ENCODE data around the gene SLC9A9. TPM values are rescaled to one million over a fixed set of nuclear protein-coding genes. Genes with fewer than 3 reads are reported as not detected.

SLC9A9 gene
- total RNA-seq, 1 donor from 2014 or later = 4.9 TPM

DNA sequence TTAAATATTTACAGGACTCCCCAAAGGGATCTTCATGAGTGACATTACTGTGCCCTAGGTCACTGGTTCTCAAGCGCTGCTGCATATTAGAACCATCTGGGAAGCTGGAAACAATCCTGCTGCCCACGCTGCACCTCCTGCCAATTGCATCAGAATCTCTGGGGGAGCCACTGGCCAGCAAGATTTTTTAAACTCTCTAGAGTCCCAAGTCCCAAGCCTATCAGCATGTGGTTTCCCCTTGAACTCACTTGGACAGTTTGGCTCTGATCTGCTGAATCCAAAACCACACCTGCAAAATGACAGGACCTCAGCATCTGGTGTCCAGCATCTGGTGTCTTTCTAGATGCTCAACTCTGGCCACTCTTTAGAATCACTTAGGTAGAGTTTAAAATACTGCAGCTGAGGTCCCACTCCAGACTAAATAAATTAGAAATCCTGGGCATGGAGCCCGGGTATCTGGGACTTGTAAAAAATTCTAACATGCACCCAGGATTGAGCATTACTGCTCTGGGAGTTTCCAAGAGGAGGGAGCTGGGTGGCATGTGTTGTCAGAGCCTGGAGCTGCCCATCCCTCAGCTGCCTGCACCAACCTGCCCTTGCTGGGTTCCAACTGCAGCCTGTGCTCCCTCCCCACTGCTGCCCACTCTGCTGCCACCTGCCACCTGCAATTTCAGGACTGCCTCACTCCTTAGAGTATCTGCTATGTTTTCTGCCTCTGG lies 311.3 kb downstream of the SLC9A9 start:
- no peaks in the 10 kb centered on the region for H3K36me3 ChIP-seq
- peak overlapping the region; percentile 51 for H3K27ac ChIP-seq (replicated peaks)
- H3K4me3 ChIP-seq = no peak overlapping the region
- DNase-seq = peak; percentile 39
- H3K9me3 ChIP-seq (replicated peaks) = no peaks in the 10 kb centered on the region
- intact Hi-C loops (cut with micrococcal nuclease) = no loop called here
- TF ChIP-seq, protein P1, sequence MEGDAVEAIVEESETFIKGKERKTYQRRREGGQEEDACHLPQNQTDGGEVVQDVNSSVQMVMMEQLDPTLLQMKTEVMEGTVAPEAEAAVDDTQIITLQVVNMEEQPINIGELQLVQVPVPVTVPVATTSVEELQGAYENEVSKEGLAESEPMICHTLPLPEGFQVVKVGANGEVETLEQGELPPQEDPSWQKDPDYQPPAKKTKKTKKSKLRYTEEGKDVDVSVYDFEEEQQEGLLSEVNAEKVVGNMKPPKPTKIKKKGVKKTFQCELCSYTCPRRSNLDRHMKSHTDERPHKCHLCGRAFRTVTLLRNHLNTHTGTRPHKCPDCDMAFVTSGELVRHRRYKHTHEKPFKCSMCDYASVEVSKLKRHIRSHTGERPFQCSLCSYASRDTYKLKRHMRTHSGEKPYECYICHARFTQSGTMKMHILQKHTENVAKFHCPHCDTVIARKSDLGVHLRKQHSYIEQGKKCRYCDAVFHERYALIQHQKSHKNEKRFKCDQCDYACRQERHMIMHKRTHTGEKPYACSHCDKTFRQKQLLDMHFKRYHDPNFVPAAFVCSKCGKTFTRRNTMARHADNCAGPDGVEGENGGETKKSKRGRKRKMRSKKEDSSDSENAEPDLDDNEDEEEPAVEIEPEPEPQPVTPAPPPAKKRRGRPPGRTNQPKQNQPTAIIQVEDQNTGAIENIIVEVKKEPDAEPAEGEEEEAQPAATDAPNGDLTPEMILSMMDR (IDR thresholded peaks at IDR 0.05; ENCODE audit: borderline replicate concordance) = no peak
- peaks cover 10% of the 10 kb centered on the region for H3K4me1 ChIP-seq
- H3K27me3 ChIP-seq (ENCODE audit: low read depth) = no peaks in the 10 kb centered on the region

DNA sequence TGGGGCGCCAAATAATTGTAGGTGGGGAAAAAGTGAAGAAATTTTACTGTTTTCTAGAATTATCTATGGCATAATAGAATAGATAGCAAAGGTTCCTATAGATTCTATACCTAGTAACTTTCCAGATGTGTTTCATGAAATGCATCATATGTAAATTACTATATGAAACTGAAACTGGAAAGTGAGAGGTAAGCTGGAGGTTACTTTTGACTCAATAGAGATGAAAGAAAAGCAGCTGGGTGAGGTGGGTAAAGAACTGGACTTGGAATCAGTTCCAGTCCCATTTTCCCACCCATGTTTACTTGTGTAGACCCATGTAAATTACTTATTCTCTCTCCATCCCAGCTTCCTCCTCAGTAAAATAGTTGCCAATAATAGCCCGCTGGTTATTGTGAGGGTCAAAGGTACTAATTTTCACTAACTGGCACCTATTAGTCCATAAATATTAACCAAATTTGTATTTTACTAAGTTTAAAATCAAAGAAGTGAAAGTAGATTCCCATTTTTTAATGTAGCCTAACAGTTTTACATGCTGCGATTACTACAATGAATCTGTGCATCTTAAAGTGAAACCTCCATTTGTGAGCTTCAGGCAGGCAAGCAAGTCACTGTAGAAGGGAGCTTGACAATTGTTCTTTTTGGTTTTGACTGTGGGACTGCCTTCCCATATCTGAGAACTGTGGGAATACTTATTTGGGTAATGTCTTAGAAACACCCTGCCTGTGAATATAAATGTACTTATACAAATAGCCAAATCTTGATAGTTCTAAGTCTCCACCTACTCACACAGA lies 312.1 kb downstream of the SLC9A9 start:
- H3K4me3 ChIP-seq = no peak overlapping the region
- no peaks in the 10 kb centered on the region for H3K9me3 ChIP-seq (replicated peaks)
- no peaks in the 10 kb centered on the region for H3K36me3 ChIP-seq
- H3K27ac ChIP-seq (replicated peaks) = peak overlapping the region; percentile 15
- intact Hi-C loops (cut with micrococcal nuclease) = no loop called here
- TF ChIP-seq, protein P1 (IDR thresholded peaks at IDR 0.05; ENCODE audit: borderline replicate concordance) = no peak
- H3K4me1 ChIP-seq = peaks cover 10% of the 10 kb centered on the region
- H3K27me3 ChIP-seq (ENCODE audit: low read depth) = no peaks in the 10 kb centered on the region
- no peak for DNase-seq

DNA sequence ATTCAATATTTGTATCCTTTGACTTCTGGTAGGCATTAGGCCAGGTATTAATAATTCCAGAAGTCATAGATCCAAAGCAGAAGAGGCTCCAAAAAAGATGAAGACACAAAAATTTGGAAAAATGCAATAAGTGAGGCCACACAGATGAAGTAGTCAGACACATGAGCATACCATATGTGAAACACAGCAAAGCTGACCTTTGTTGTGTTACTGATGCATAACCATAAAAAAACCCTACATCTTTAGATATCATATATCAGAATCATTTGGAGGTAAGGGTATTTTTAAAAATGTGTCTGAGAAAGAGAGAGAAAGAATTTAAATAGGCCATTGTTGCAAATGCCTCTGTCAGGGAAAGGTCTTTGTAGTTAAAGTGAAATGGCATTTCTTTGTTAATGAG lies 314.9 kb downstream of the SLC9A9 start:
- no peak for DNase-seq
- H3K27me3 ChIP-seq (ENCODE audit: low read depth) = no peaks in the 10 kb centered on the region
- H3K4me1 ChIP-seq = peaks cover 8% of the 10 kb centered on the region
- TF ChIP-seq, protein P1 (IDR thresholded peaks at IDR 0.05; ENCODE audit: borderline replicate concordance) = no peak
- no peaks in the 10 kb centered on the region for H3K36me3 ChIP-seq
- intact Hi-C loops (cut with micrococcal nuclease) = no loop called here
- H3K27ac ChIP-seq (replicated peaks) = no peak overlapping the region
- no peak overlapping the region for H3K4me3 ChIP-seq
- H3K9me3 ChIP-seq (replicated peaks) = no peaks in the 10 kb centered on the region

DNA sequence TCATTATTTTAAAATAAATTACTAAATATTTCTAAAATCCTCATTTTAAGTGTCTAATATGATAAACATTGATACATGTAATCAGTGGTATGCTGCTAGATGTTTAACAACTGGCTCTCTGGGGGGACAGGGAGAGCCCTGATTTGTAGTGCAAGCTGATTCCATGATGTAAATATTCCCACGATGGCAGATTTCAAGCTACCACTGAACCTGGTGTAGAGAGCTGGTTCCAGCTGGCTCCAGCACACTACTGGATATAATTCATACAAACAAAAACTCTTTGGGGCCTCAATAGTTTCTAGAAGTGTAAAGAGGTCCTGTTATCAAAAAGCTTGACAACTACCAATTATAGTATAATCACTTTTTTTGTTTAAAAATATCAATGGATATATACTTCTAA lies 316.2 kb downstream of the SLC9A9 start:
- DNase-seq = no peak
- H3K9me3 ChIP-seq (replicated peaks) = no peaks in the 10 kb centered on the region
- H3K4me3 ChIP-seq = no peak overlapping the region
- H3K27me3 ChIP-seq (ENCODE audit: low read depth) = no peaks in the 10 kb centered on the region
- intact Hi-C loops (cut with micrococcal nuclease) = no loop called here
- TF ChIP-seq, protein P1 (IDR thresholded peaks at IDR 0.05; ENCODE audit: borderline replicate concordance) = no peak
- no peaks in the 10 kb centered on the region for H3K36me3 ChIP-seq
- H3K4me1 ChIP-seq = peaks cover 4% of the 10 kb centered on the region
- no peak overlapping the region for H3K27ac ChIP-seq (replicated peaks)

DNA sequence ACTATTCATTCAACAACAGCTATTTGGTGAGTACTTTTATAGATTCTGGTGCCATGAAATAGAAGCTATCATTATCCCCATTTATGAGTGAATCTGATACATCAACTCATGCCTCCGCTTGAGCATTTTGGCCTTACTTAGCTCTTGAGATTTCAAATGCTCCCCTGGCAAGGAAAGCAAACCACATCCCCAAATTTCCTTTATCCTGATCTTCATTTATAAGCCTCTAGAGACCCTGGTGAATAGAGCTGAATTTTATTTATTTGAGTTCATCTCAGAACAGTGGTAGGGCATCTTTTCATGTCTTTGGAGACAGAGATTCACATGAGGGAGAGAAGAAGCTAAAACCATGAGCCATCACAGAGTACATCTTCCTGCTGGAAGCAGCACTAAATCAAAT lies 317.2 kb downstream of the SLC9A9 start:
- TF ChIP-seq, protein P1 (IDR thresholded peaks at IDR 0.05; ENCODE audit: borderline replicate concordance) = no peak
- Histone ChIP-seq H3K4me3 (no peak overlapping the region), H3K9me3 (replicated peaks) (no peaks in the 10 kb centered on the region), H3K27me3 (ENCODE audit: low read depth) (no peaks in the 10 kb centered on the region), H3K27ac (replicated peaks) (no peak overlapping the region), H3K36me3 (no peaks in the 10 kb centered on the region), H3K4me1 (peaks cover 4% of the 10 kb centered on the region)
- no peak for DNase-seq
- intact Hi-C loops (cut with micrococcal nuclease) = no loop called here

Measured in left ventricle myocardium inferior (tissue), 1 donor.